ENCODE data around the gene STRIT1. TPM values are rescaled to one million over a fixed set of nuclear protein-coding genes. Genes with fewer than 3 reads are reported as not detected.

STRIT1 gene
- total RNA-seq, 6 experiments from 2014 or later, result not detected

- no peak overlapping the region for H3K27ac Mint-ChIP-seq
- no peaks in the 10 kb centered on the region for H3K9me3 Mint-ChIP-seq
- H3K27me3 Mint-ChIP-seq (ENCODE audit: insufficient read depth), result peaks cover 16% of the 10 kb centered on the region; the same call in 1 of the 2 replicates
- no peaks in the 10 kb centered on the region for H3K36me3 Mint-ChIP-seq (ENCODE audit: low read depth)
- TF ChIP-seq, protein P1, sequence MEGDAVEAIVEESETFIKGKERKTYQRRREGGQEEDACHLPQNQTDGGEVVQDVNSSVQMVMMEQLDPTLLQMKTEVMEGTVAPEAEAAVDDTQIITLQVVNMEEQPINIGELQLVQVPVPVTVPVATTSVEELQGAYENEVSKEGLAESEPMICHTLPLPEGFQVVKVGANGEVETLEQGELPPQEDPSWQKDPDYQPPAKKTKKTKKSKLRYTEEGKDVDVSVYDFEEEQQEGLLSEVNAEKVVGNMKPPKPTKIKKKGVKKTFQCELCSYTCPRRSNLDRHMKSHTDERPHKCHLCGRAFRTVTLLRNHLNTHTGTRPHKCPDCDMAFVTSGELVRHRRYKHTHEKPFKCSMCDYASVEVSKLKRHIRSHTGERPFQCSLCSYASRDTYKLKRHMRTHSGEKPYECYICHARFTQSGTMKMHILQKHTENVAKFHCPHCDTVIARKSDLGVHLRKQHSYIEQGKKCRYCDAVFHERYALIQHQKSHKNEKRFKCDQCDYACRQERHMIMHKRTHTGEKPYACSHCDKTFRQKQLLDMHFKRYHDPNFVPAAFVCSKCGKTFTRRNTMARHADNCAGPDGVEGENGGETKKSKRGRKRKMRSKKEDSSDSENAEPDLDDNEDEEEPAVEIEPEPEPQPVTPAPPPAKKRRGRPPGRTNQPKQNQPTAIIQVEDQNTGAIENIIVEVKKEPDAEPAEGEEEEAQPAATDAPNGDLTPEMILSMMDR (IDR thresholded peaks at IDR 0.05), result no peak
- H3K4me1 Mint-ChIP-seq (ENCODE audit: low read depth), result no peaks in the 10 kb centered on the region
- no peak for DNase-seq
- no peak overlapping the region for H3K4me3 Mint-ChIP-seq
Observed at GRCh38 chr3:155334215-155334913, 40.9 kb upstream of the STRIT1 start.

DNA sequence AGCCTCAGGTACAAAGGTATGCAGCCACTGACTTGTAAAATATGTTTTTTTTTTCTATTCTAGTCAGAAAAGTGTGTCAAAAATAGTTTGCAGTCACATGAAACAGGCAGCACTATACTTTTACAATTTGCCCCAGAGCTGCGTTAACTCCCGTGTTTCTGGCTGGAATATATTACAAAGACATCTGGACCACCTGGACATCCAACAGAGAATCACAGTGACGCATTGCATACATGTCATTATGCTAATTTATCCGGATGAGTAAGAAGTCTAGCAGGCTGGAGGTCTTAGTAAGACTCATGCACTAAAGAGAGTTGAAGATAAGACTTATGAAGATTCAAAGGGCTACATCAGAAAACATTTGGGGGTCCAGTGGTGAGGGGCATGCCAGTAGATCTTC lies 39.2 kb upstream of the STRIT1 start:
- H3K36me3 Mint-ChIP-seq (ENCODE audit: low read depth), result no peaks in the 10 kb centered on the region
- H3K4me1 Mint-ChIP-seq (ENCODE audit: low read depth), result no peaks in the 10 kb centered on the region
- no peak for DNase-seq
- H3K27me3 Mint-ChIP-seq (ENCODE audit: insufficient read depth), result peaks cover 14% of the 10 kb centered on the region; the same call in 1 of the 2 replicates
- TF ChIP-seq, protein P1 (IDR thresholded peaks at IDR 0.05), result no peak
- H3K4me3 Mint-ChIP-seq, result no peak overlapping the region
- H3K9me3 Mint-ChIP-seq, result no peaks in the 10 kb centered on the region
- H3K27ac Mint-ChIP-seq, result no peak overlapping the region

- no peak overlapping the region for H3K4me3 Mint-ChIP-seq
- H3K9me3 Mint-ChIP-seq, result no peaks in the 10 kb centered on the region
- no peak overlapping the region for H3K27ac Mint-ChIP-seq
- peaks cover 11% of the 10 kb centered on the region; the same call in 1 of the 2 replicates for H3K27me3 Mint-ChIP-seq (ENCODE audit: insufficient read depth)
- no peaks in the 10 kb centered on the region for H3K36me3 Mint-ChIP-seq (ENCODE audit: low read depth)
- TF ChIP-seq, protein P1 (IDR thresholded peaks at IDR 0.05), result no peak
- no peak for DNase-seq
- peaks cover 6% of the 10 kb centered on the region; the same call in 1 of the 2 replicates for H3K4me1 Mint-ChIP-seq (ENCODE audit: low read depth)
Observed at GRCh38 chr3:155331078-155331477, 37.6 kb upstream of the STRIT1 start.

- Mint-ChIP-seq H3K9me3 (no peaks in the 10 kb centered on the region), H3K27ac (no peak overlapping the region), H3K27me3 (ENCODE audit: insufficient read depth) (peaks cover 8% of the 10 kb centered on the region; the same call in 1 of the 2 replicates), H3K4me1 (ENCODE audit: low read depth) (peaks cover 6% of the 10 kb centered on the region; the same call in 1 of the 2 replicates), H3K36me3 (ENCODE audit: low read depth) (no peaks in the 10 kb centered on the region), H3K4me3 (no peak overlapping the region)
- no peak for DNase-seq
- TF ChIP-seq, protein P1 (IDR thresholded peaks at IDR 0.05), result no peak
Observed at GRCh38 chr3:155330370-155330769, 36.9 kb upstream of the STRIT1 start.

- Mint-ChIP-seq H3K9me3 (no peaks in the 10 kb centered on the region), H3K4me3 (no peak overlapping the region), H3K27me3 (ENCODE audit: insufficient read depth) (peaks cover 6% of the 10 kb centered on the region; the same call in 1 of the 2 replicates), H3K4me1 (ENCODE audit: low read depth) (peaks cover 6% of the 10 kb centered on the region; the same call in 1 of the 2 replicates), H3K36me3 (ENCODE audit: low read depth) (no peaks in the 10 kb centered on the region), H3K27ac (no peak overlapping the region)
- TF ChIP-seq, protein P1 (IDR thresholded peaks at IDR 0.05), result no peak
- no peak for DNase-seq
Observed at GRCh38 chr3:155329513-155330048, 36.1 kb upstream of the STRIT1 start.

All from HFFc6 (cell line).